Fibroblast of pulmonary artery (primary cell): Measurements from ENCODE around the gene MAGI1.

Experiments
- DNase-seq: peaks from one replicate; pipeline ENCODE4 v3.0.0-alpha.2; 2010; ENCODE audit warnings: low read depth
- H3K4me3 ChIP-seq: replicated peaks from 2 replicates; pipeline ENCODE4 v1.5.1; 2011; ENCODE audit warnings: low read depth, mild to moderate bottlenecking, control low read depth, low read length, moderate library complexity
- CTCF ChIP-seq: IDR thresholded peaks from 2 replicates; pipeline ENCODE4 v1.5.1; 2011; ENCODE audit warnings: mild to moderate bottlenecking, control low read depth, low read length, inconsistent platforms; ENCODE audit errors: missing control alignments

Gene MAGI1

DNA sequence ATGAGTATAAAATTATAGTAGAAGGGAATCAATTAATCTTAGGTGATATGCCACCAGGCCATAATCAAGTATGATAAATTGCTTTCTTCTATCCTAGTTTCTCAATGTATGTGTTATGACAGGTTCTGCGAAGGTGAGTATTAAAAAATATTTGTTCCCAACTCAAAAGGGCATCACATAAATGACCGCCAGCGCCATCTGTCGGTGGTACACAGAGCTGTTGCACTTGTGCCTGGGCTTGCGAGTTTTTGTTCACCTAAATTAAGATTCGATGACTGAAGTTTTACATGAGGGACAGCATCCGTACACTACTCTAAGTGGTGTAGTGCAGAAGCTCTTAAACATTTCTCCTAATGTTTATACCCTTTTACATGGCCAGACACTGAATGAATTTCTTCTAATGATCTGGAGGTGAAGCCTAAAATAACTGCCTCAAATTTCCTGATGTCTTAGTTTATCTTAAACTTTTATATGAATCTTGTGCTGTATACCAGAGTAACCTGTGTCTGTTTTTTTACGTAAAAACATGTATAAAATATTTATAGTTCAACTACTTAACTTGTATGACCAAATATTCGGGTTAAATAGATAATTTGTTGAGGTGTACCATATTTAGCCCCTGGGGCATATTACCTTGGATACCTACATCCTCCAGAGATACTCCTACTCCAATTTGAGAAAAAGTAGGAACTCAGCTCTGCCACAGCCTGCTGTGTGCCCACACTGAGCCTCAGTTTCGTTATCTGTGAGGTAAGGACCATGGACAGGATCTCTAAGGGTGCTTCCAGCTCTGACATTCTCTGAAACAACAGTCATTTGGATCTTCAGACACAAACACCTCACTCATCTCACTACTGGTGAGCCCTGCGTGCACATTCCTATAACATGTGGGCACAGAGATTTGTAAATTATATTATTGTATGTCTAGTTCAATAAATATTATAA is 365.6 kb downstream of the MAGI1 start:
- H3K4me3 ChIP-seq = no peak overlapping the region
- peak; percentile 70 for DNase-seq

DNA sequence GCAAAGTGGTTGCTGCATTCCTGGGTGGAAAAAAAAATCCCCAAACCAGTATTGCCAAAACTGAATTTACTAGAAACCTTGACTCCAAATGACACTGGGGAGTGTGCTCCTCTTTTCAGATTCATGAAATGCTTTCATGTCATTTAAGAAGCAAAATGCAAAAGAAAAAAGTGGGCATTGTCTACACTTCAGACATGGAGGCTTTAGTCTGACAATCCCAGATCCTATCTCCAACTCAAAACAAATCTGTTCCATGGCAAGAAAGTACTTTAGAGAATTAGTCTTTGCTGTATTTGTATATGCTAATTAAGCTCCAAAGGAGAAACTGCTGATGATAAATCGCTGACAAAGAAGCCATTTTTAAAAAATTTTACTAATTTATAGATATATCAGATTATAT is 366.7 kb downstream of the MAGI1 start:
- DNase-seq = no peak
- no peak for TF ChIP-seq CTCF
- no peak overlapping the region for H3K4me3 ChIP-seq

More for the DNA sequence above, 365.6 kb downstream of the MAGI1 start:
- TF ChIP-seq CTCF = peak; percentile 81

DNA sequence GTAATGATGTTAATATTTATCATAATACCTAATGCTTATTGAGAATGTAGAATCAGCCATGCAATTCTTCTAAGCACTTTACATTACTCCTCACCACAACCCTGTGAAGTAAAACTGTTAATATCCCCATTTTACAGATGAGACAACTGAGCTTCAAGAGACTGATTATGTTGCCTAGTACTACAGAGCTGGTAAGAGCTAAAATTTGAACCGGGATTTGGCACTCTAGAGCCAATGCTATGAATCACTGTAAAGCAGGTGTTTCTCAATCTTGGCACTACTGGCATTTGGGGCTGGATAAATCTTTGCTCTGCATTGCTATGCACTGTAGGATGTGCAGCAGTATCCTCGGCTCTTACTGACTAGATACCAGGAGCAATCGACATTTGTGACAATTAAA is 367.7 kb downstream of the MAGI1 start:
- no peak overlapping the region for H3K4me3 ChIP-seq
- no peak for TF ChIP-seq CTCF
- peak; percentile 12 for DNase-seq

DNA sequence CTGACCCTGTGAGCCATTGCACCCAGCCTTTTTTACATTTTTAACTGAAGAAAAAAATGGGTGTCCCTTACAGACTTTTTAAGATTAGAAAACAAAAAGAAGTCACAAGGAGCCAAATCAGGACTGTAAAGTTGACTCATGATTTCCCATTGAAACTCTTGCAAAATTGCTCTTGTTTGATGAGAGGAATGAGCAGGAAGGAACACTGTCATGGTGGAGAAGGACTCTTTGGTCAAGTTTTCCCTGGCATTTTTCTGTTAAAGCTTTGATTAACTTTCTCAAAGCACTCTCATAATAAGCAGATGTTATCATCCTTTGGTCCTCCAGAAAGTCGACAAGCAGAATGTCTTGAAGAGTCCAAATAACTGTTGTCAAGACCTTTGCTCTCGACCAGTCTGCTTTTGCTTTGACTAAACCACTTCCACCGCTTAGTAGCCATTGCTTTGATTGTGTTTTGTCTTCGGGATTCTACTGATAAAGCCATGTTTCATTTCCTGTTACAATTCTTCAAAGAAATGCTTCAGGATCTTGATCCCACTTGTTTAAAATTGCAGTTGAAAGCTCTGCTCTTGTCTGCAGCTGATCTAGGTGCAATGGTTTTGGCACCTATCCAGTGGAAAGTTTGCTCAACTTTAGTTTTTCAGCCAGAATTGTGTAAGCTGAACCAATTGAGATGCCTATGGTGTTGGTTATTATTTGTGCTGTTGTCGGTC is 369.4 kb downstream of the MAGI1 start:
- H3K4me3 ChIP-seq = no peak overlapping the region
- peak; percentile 86 for DNase-seq
- TF ChIP-seq CTCF = no peak

DNA sequence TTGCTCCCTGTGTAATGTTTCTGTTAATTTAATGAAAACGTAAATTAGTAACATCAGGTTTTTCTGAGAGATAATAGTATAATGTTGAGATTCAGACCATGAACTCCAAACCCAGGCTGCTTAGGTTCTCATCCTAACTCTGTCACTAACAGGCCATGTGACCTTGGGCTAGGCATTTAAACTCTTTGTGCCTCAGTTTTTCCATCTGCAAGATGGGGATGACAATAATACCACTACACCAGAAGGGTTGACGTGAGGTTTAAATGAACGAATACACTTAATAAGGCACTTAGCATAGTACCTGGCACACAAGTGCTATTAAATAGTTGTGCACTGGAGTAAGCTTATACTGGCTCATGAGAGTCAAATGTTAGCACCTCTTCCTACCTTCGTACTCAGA is 370.8 kb downstream of the MAGI1 start:
- no peak for DNase-seq
- TF ChIP-seq CTCF = no peak
- no peak overlapping the region for H3K4me3 ChIP-seq

GRCh38 chr3:65666448-65667091 is 372.1 kb downstream of the MAGI1 start:
- TF ChIP-seq CTCF = no peak
- peak; percentile 21 for DNase-seq
- H3K4me3 ChIP-seq = no peak overlapping the region
